ENCODE results near the gene MAP2K3. TPM values are rescaled to one million over a fixed set of nuclear protein-coding genes. Genes with fewer than 3 reads are reported as not detected.

MAP2K3 gene
- total and polyA plus RNA-seq, 12 donors = 28.9 to 103 (median 60.4) TPM

DNA sequence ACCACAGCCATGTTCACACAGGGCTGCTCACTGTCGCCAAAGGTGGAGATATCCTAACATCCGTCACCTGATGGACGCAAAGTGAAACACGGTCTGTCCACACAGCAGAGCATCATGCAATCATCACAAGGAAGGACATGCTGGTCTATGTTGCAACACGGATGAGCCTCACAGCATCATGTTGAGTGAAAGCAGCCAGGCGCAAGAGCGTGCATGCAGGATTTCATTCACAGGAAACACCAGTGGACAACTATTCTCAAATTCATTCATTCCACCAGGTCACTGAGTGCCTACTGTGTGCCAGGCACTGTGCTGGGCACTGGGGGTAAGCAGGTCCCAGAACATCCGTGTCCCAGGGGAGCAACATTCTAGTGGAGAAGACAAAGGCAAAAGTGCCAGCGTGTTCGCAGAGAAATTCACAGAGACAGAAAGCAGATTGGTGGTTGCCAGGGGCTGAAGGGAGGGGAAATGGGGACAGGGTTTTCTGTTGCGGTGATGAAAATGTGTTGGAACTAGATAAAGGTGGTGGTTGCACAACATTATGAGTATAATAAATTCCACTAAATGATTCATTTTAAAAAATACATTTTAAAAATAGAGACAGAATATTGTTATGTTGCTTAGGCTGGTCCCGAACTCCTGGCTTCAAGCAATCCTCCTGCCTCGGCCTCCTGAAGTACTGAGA is 69.0 kb downstream of the MAP2K3 start:
- no peak for TF ChIP-seq CTCF (IDR thresholded peaks at IDR 0.05)
- DNase-seq (no peak), ATAC-seq (peak in 1 of 8 donors; percentile 11)
- H3K27ac ChIP-seq = no peak overlapping the region
- H3K9me3 ChIP-seq = no peaks in the 10 kb centered on the region
- H3K4me3 ChIP-seq = no peak overlapping the region
- peaks cover 0 to 12% (median 6%) of the 10 kb centered on the region in 9 donors for H3K4me1 ChIP-seq
- no peaks in the 10 kb centered on the region for H3K36me3 ChIP-seq
- WGBS, 2 donors = 84 to 88% methylated on average over 13 of the region's 13 CpGs
- intact Hi-C loops (cut with DNase I) = no loop called here
- no peaks in the 10 kb centered on the region for H3K27me3 ChIP-seq

DNA sequence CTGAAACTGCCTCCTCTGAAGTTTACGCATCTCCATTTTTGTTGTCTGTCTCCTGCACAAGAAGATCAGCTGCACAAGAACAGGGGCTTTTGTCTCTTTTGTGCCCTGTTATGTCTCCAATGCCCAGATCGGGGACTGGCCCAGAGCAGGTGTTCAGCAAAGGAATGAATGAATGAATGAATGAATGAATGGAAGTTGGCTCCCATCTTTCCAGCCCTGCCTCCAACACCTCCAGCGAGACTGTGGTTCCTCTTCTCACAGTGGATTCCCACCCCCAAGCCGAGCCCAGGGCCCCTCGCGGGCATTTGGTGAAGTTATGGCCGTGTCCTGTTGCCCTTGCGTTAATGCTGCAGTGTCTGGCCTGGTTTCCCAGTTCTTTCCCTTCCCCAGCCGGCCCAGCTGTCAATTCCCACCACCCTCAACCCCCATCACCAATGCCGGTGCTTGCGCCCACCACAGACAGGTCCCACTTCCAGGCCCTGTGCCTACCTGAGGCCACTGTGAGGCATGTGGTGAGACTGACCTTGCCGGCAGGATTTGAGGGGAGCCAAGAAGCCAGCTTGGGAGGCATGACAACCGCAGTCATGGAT is 70.4 kb downstream of the MAP2K3 start:
- no peak overlapping the region for H3K4me3 ChIP-seq
- DNase-seq (no peak), ATAC-seq (no peak)
- no peak for TF ChIP-seq CTCF (IDR thresholded peaks at IDR 0.05)
- intact Hi-C loops (cut with DNase I) = no loop called here
- H3K36me3 ChIP-seq = no peaks in the 10 kb centered on the region
- peaks cover 8 to 24% (median 18%) of the 10 kb centered on the region in 9 donors for H3K4me1 ChIP-seq
- WGBS, 2 donors = 93 to 95% methylated on average over 13 of the region's 13 CpGs
- H3K27ac ChIP-seq = no peak overlapping the region
- H3K27me3 ChIP-seq = no peaks in the 10 kb centered on the region
- H3K9me3 ChIP-seq = no peaks in the 10 kb centered on the region

- H3K27ac ChIP-seq = no peak overlapping the region
- H3K9me3 ChIP-seq = no peaks in the 10 kb centered on the region
- no peak for TF ChIP-seq CTCF (IDR thresholded peaks at IDR 0.05)
- no peaks in the 10 kb centered on the region for H3K36me3 ChIP-seq
- peaks cover 8 to 27% (median 21%) of the 10 kb centered on the region in 9 donors for H3K4me1 ChIP-seq
- ATAC-seq (no peak), DNase-seq (no peak)
- intact Hi-C loops (cut with DNase I) = no loop called here
- H3K27me3 ChIP-seq = no peaks in the 10 kb centered on the region
- WGBS, 2 donors = 85 to 87% methylated on average over 12 of the region's 12 CpGs
- H3K4me3 ChIP-seq = no peak overlapping the region
Observed at GRCh38 chr17:21355586-21355985, 71.1 kb downstream of the MAP2K3 start.

DNA sequence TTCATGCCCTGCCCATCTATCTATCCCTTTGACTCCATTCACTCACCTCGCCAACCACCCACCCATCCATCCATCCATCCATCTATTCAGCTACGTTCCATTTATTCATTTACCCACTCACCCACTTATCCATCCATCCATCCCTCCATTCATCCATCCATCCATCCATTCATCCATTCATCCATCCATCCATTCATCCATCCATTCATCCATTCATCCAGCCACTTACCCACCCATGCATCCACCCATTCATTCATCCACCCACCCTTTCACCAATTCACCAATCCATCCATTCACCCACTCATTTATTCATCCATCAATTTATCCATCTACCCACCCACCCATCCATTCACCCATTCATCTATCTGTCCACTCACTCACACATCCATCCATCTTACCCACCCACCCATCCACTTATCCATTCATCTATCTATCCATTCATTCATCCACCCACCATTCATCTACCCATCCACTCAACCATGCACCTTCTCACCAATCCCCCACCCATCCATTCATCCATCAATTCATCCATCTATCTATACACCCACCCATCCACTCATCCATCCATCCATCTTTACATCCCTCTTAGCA is 72.1 kb downstream of the MAP2K3 start:
- no peak overlapping the region for H3K27ac ChIP-seq
- H3K4me1 ChIP-seq = peaks cover 8 to 27% (median 21%) of the 10 kb centered on the region in 9 donors
- TF ChIP-seq CTCF (IDR thresholded peaks at IDR 0.05) = no peak
- H3K36me3 ChIP-seq = no peaks in the 10 kb centered on the region
- intact Hi-C loops (cut with DNase I) = no loop called here
- H3K27me3 ChIP-seq = no peaks in the 10 kb centered on the region
- 98 to 99% methylated on average over 2 of the region's 2 CpGs for WGBS, 2 donors
- H3K4me3 ChIP-seq = no peak overlapping the region
- DNase-seq (no peak), ATAC-seq (no peak)
- no peaks in the 10 kb centered on the region for H3K9me3 ChIP-seq

Measured in heart right ventricle (tissue), 16 donors.